Vagina (tissue), 2 donors: ENCODE data around the gene CLN6. TPM values are rescaled to one million over a fixed set of nuclear protein-coding genes. Genes with fewer than 3 reads are reported as not detected.
A peak's percentile ranks its signal among the peaks of the same experiment; 100 is the strongest.

Experiments used
- DNase-seq, 2 donors: peaks; one replicate each; pipeline ENCODE4 v3.0.0-alpha.2; 2017; ENCODE audit errors: extremely low spot score in 2 of 2
- H3K27ac ChIP-seq: fragments of 200-600 bp; sonication (generic); one replicate; pipeline ENCODE4 v1.5.1; 2019
- H3K27me3 ChIP-seq: fragments of 200-600 bp; sonication (generic); one replicate; pipeline ENCODE4 v1.5.1; 2019
- H3K36me3 ChIP-seq, 2 donors: fragments of 200-600 bp; sonication (generic); one replicate each; pipeline ENCODE4 v1.5.1; 2017 to 2019
- H3K4me1 ChIP-seq: fragments of 200-600 bp; sonication (generic); one replicate; pipeline ENCODE4 v1.5.1; 2019
- H3K4me3 ChIP-seq, 2 donors: fragments of 200-600 bp; sonication (generic); 1 replicate in 1 of 2; 2 replicates in 1 of 2; pipeline ENCODE4 v1.5.1; 2016 to 2019
- H3K9me3 ChIP-seq: fragments of 200-600 bp; sonication (generic); one replicate; pipeline ENCODE4 v1.5.1; 2019
- CTCF ChIP-seq, 3 experiments: fragments of 450-650 bp in 2 of 3; fragments of 200-600 bp in 1 of 3; sonication (generic) in 1 of 3; IDR thresholded peaks; one replicate each; pipeline ENCODE4 v1.5.1; 2017 to 2019; ENCODE audit warnings: antibody characterized with exemption in 3 of 3, mild to moderate bottlenecking in 2 of 3, moderate library complexity in 2 of 3
- POLR2A ChIP-seq, 2 donors: fragments of 450-650 bp; IDR thresholded peaks; one replicate each; pipeline ENCODE4 v1.6.1; 2017; ENCODE audit warnings: antibody characterized with exemption in 2 of 2, mild to moderate bottlenecking in 2 of 2, moderate library complexity in 2 of 2
- POLR2AphosphoS5 ChIP-seq, 2 donors: sonication (generic); formaldehyde crosslinking; IDR thresholded peaks; one replicate each; pipeline ENCODE4 v1.9.0; 2017; ENCODE audit warnings: antibody characterized with exemption in 2 of 2, mild to moderate bottlenecking in 2 of 2, low read depth in 1 of 2; ENCODE audit not compliant: insufficient read depth in 1 of 2
- intact Hi-C: fragments of 100-400 bp; cut with DNase I; formaldehyde crosslinking; loops from one replicate; pipeline ENCODE4 v1.15.1; 2023
- total RNA-seq: library from RNA; depleted of rRNA; stranded (reverse); fragments of >200 nt; gene quantifications from one replicate; pipeline ENCODE4 v1.2.3, GENCODE V29; 2016

Gene CLN6
- total RNA-seq, 1 donor from 2014 or later, result 23.3 TPM

DNA sequence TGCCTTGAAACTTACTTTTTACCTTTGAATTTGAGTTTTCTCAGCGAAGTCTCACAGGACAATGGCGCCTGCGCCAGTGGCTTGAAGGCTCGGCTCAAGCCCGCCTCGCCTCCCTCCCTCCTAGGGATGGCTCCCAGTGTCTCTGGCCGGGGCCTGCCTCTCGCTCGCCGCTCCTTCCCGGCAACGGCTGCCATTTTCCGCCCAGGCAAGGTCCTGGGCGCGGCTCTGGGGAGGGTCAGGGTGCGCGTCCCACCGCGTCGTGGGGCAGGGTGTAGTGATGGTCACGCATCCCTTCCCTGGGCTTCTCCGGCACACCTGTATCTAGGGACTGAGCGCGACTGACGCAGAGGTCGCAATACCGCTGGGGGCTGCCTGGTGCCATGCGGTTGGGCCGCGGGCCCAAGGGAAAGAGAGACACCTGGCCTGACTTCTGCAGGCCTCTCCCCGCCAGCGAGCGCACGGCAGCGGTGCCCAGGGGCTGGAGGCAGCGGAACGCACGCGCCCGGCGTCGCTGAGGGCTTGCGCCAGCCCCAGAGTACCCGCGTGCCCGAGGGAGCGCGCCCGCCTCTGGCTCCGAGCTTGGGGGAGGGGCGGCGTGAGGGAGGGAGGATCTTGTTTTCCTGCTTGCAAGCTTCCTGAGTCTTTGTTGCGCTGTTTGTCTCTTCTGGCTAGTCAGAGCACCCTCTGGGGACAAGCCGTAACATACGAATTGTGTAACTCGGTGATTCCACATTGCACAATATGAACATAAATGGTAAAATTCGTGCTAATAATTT is 27.3 kb upstream of the CLN6 start:
- intact Hi-C loops, result loop anchor here (10.0 kb wide), 1 partner anchor 48 kb away; no protein-coding TSS in a partner anchor
- Histone ChIP-seq H3K27ac (peak overlapping the region; percentile 93), H3K27me3 (no peaks in the 10 kb centered on the region), H3K4me1 (peaks cover 24% of the 10 kb centered on the region), H3K9me3 (no peaks in the 10 kb centered on the region), H3K36me3 (no peaks in the 10 kb centered on the region), H3K4me3 (peak overlapping the region; percentile 51 to 71)
- no peak for DNase-seq
- TF ChIP-seq CTCF (IDR thresholded peaks at IDR 0.05) (no peak), POLR2AphosphoS5 (IDR thresholded peaks at IDR 0.05; ENCODE audit: insufficient read depth in 1 of 2, low read depth in 1 of 2) (peak; percentile 95 to 98), POLR2A (IDR thresholded peaks at IDR 0.05) (peak in 1 of 2 donors; percentile 70)

DNA sequence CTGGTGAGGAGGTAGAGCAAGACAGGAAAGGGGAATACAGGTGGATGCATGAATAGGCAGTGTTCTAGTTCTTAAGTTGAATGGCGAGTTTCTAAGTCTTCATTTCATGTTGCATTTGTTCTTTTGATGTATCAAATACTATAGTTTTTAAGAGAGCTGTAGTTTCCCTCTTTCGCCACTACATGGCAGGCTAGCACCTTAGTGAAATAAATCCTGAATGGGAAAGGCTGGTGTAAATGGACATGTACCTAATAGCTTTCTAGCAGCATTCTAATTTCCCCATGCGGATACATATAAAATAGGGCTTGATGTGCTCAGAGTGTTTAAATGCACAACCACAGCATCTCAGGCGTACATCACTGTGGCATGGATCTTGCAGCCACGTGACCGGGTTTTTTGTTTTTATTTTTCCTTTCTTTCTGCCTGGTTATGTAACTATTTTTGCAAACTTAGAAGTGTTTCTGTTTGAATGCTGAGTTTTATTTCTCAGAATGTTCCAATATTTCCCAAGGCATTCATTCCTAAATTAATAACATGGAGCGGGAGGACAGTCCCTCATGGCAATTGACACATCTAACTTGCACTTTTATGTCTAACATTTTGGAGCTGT is 23.5 kb upstream of the CLN6 start:
- intact Hi-C loops, result loop anchor here (10.0 kb wide), 1 partner anchor 52 kb away; no protein-coding TSS in a partner anchor
- DNase-seq, result no peak
- peak overlapping the region; percentile 17 for H3K27ac ChIP-seq
- H3K36me3 ChIP-seq, result no peaks in the 10 kb centered on the region
- H3K4me1 ChIP-seq, result peaks cover 24% of the 10 kb centered on the region
- H3K9me3 ChIP-seq, result no peaks in the 10 kb centered on the region
- H3K27me3 ChIP-seq, result no peaks in the 10 kb centered on the region
- H3K4me3 ChIP-seq, result no peak overlapping the region
- TF ChIP-seq CTCF (IDR thresholded peaks at IDR 0.05) (peak; percentile 77 to 89 (median 85)), POLR2A (IDR thresholded peaks at IDR 0.05) (no peak), POLR2AphosphoS5 (IDR thresholded peaks at IDR 0.05; ENCODE audit: insufficient read depth in 1 of 2, low read depth in 1 of 2) (peak in 1 of 2 donors; percentile 83)

- TF ChIP-seq POLR2AphosphoS5 (IDR thresholded peaks at IDR 0.05; ENCODE audit: insufficient read depth in 1 of 2, low read depth in 1 of 2) (no peak), CTCF (IDR thresholded peaks at IDR 0.05) (no peak), POLR2A (IDR thresholded peaks at IDR 0.05) (no peak)
- Histone ChIP-seq H3K27me3 (no peaks in the 10 kb centered on the region), H3K4me1 (peaks cover 7% of the 10 kb centered on the region), H3K27ac (no peak overlapping the region), H3K9me3 (no peaks in the 10 kb centered on the region), H3K4me3 (no peak overlapping the region), H3K36me3 (no peaks in the 10 kb centered on the region)
- intact Hi-C loops, result no loop called here
- no peak for DNase-seq
Observed at GRCh38 chr15:68249058-68249713, 19.7 kb upstream of the CLN6 start.

- no peak for DNase-seq
- no peak overlapping the region for H3K27ac ChIP-seq
- H3K4me1 ChIP-seq, result no peaks in the 10 kb centered on the region
- H3K27me3 ChIP-seq, result no peaks in the 10 kb centered on the region
- H3K9me3 ChIP-seq, result no peaks in the 10 kb centered on the region
- no peaks in the 10 kb centered on the region for H3K36me3 ChIP-seq
- intact Hi-C loops, result no loop called here
- H3K4me3 ChIP-seq, result no peak overlapping the region
- TF ChIP-seq CTCF (IDR thresholded peaks at IDR 0.05), result no peak
- no peak for TF ChIP-seq POLR2AphosphoS5 (IDR thresholded peaks at IDR 0.05; ENCODE audit: insufficient read depth in 1 of 2, low read depth in 1 of 2)
Observed at GRCh38 chr15:68244235-68244634, 14.7 kb upstream of the CLN6 start.
